Mesendoderm (in vitro differentiated cells): ENCODE results near the gene POLR2L.

Experiments used
- DNase-seq: peaks from one replicate; pipeline ENCODE4 v3.0.0; 2013
- H2AK5ac ChIP-seq: 2 replicates; pipeline ENCODE4 v1.6.1; 2013; ENCODE audit warnings: low read length, inconsistent platforms
- H2BK120ac ChIP-seq: 2 replicates; pipeline ENCODE4 v1.6.1; 2013; ENCODE audit warnings: low read depth, mild to moderate bottlenecking, low read length, moderate library complexity, mixed read lengths
- H2BK15ac ChIP-seq: replicated peaks from 2 replicates; pipeline ENCODE4 v1.6.1; 2013; ENCODE audit warnings: low read depth, mild to moderate bottlenecking, moderate library complexity
- H2BK5ac ChIP-seq: 2 replicates; pipeline ENCODE4 v1.6.1; 2013; ENCODE audit warnings: low read length, inconsistent platforms
- H3K18ac ChIP-seq: 2 replicates; pipeline ENCODE4 v1.6.1; 2013; ENCODE audit warnings: mild to moderate bottlenecking, low read length, mixed read lengths
- H3K23ac ChIP-seq: one replicate; pipeline ENCODE4 v1.6.1; 2013; ENCODE audit warnings: low read length
- H3K27ac ChIP-seq: 2 replicates; pipeline ENCODE4 v1.5.1; 2013; ENCODE audit warnings: low read depth, mild to moderate bottlenecking, inconsistent platforms, low read length, moderate library complexity
- H3K27me3 ChIP-seq: 2 replicates; pipeline ENCODE4 v1.6.1; 2013; ENCODE audit warnings: low read length, control low read depth, mild to moderate bottlenecking, inconsistent platforms; ENCODE audit not compliant: insufficient read depth, poor library complexity
- H3K36me3 ChIP-seq: 2 replicates; pipeline ENCODE4 v1.6.1; 2013; ENCODE audit warnings: low read length, inconsistent platforms; ENCODE audit not compliant: control insufficient read depth, insufficient read depth
- H3K4ac ChIP-seq: one replicate; pipeline ENCODE4 v1.6.1; 2013; ENCODE audit warnings: low read depth, mild to moderate bottlenecking, low read length, moderate library complexity
- H3K4me1 ChIP-seq: 2 replicates; pipeline ENCODE4 v1.6.1; 2013; ENCODE audit warnings: low read depth, low read length, inconsistent platforms; ENCODE audit not compliant: control insufficient read depth
- H3K4me2 ChIP-seq: 2 replicates; pipeline ENCODE4 v1.6.1; 2013; ENCODE audit warnings: low read length
- H3K4me3 ChIP-seq: 2 replicates; pipeline ENCODE4 v1.5.1; 2013; ENCODE audit warnings: mild to moderate bottlenecking, low read length
- H3K56ac ChIP-seq: one replicate; pipeline ENCODE4 v1.6.1; 2013; ENCODE audit warnings: low read length
- H3K79me1 ChIP-seq: 2 replicates; pipeline ENCODE4 v1.6.1; 2013; ENCODE audit warnings: low read length, inconsistent platforms
- H3K79me2 ChIP-seq: 2 replicates; pipeline ENCODE4 v1.6.1; 2013; ENCODE audit warnings: mild to moderate bottlenecking, low read length; ENCODE audit not compliant: control insufficient read depth, insufficient read depth
- H3K9ac ChIP-seq: 2 replicates; pipeline ENCODE4 v1.6.1; 2013; ENCODE audit warnings: low read length, inconsistent platforms
- H4K5ac ChIP-seq: one replicate; pipeline ENCODE4 v1.6.1; 2013; ENCODE audit warnings: low read length
- H4K8ac ChIP-seq: one replicate; pipeline ENCODE4 v1.6.1; 2013; ENCODE audit warnings: low read depth, mild to moderate bottlenecking, control low read depth, low read length, moderate library complexity
- WGBS: extraction: QIAGEN DNeasy Blood & Tissue Kit; methylation state at CpG from one replicate; pipeline ENCODE4 v1.1.7; 2013; ENCODE audit warnings: low lambda C conversion rate, missing lambda C conversion rate; ENCODE audit not compliant: insufficient coverage; ENCODE audit errors: extremely low coverage; 5-methylcytosine and 5-hydroxymethylcytosine counted together

POLR2L gene

DNA sequence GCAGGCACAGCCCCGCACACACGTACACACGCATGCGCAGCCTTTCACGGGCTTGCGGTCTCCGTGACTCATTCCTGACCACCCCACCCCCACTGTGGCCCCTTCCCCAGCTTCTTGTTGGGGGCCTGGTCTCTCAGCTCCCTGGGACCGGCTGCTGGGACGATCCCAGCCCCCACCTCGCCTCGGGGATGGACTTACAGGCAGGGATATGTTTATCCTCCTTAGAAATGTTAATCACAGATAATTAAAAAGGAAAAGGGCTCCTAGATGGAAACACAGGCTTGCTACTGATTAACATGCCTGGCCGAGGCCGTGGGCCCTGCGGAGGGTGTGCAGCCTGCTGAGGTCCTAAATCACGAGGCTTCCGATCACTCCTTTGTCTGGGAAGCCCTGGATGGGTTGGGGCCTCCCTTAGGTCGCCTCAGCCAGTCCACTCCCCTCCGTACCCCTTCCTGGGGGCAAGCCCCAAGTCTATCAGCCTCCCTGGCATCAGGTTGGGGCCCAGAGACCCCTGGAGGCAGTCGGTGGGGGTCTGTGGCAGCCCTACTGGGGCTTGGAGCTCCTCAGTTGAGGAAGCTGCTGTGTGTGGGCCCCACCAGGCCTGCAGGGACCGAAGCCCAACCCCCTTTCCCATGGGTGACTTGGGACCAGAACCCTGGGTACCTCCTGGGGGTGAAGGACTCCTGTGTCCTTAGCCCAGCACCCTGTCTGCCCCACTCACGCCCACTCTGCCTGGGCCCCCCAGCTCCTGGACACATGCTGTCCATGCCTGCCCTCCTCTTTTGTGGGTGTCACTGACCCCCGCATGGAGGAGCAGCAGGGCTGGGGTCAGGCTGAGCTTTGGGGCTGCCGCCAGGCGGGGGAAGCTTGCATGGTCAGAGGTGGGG is 20.9 kb upstream of the POLR2L start:
- no peak overlapping the region for H2BK120ac ChIP-seq
- no peaks in the 10 kb centered on the region for H3K36me3 ChIP-seq
- no peak overlapping the region for H3K56ac ChIP-seq
- DNase-seq = no peak
- no peak overlapping the region for H3K4me2 ChIP-seq
- no peak overlapping the region for H4K8ac ChIP-seq
- no peaks in the 10 kb centered on the region for H3K79me2 ChIP-seq
- no peak overlapping the region for H3K4me3 ChIP-seq
- no peak overlapping the region for H3K23ac ChIP-seq
- H3K18ac ChIP-seq = no peak overlapping the region
- H3K79me1 ChIP-seq = no peaks in the 10 kb centered on the region
- H4K5ac ChIP-seq = no peak overlapping the region
- no peak overlapping the region for H3K9ac ChIP-seq
- H2BK15ac ChIP-seq = no peak overlapping the region
- H3K27me3 ChIP-seq = no peaks in the 10 kb centered on the region
- H3K27ac ChIP-seq = no peak overlapping the region
- H3K4me1 ChIP-seq = no peaks in the 10 kb centered on the region
- H2AK5ac ChIP-seq = no peak overlapping the region
- WGBS = no CpG with 5 or more reads among the region's 24 CpGs
- no peak overlapping the region for H3K4ac ChIP-seq
- H2BK5ac ChIP-seq = no peak overlapping the region

DNA sequence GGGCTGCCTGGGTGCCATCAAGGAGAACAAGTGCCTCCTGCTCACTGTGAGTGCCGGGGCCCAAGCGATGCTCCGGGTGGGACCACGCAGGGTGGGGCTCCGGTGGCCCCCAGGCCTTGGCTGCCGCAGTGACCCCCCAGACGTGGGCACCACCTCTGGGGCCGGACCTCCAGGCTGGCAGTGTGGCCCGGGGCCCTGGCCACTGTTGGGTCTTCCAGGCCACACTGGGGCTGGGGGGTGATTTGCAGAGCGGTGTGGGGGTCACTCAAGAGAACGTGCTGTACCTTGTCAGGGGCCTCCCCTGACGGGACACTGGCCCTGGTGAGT is 20.3 kb upstream of the POLR2L start:
- Histone ChIP-seq H3K56ac (no peak overlapping the region), H2BK120ac (no peak overlapping the region), H2AK5ac (no peak overlapping the region), H4K8ac (no peak overlapping the region), H3K27me3 (no peaks in the 10 kb centered on the region), H3K9ac (no peak overlapping the region), H4K5ac (no peak overlapping the region), H3K27ac (no peak overlapping the region), H3K23ac (no peak overlapping the region), H3K4me2 (no peak overlapping the region), H3K4ac (no peak overlapping the region), H3K79me2 (no peaks in the 10 kb centered on the region), H2BK5ac (no peak overlapping the region), H3K79me1 (no peaks in the 10 kb centered on the region), H2BK15ac (no peak overlapping the region), H3K4me1 (no peaks in the 10 kb centered on the region), H3K36me3 (no peaks in the 10 kb centered on the region), H3K4me3 (no peak overlapping the region), H3K18ac (no peak overlapping the region)
- DNase-seq = no peak
- no CpG with 5 or more reads among the region's 12 CpGs for WGBS

DNA sequence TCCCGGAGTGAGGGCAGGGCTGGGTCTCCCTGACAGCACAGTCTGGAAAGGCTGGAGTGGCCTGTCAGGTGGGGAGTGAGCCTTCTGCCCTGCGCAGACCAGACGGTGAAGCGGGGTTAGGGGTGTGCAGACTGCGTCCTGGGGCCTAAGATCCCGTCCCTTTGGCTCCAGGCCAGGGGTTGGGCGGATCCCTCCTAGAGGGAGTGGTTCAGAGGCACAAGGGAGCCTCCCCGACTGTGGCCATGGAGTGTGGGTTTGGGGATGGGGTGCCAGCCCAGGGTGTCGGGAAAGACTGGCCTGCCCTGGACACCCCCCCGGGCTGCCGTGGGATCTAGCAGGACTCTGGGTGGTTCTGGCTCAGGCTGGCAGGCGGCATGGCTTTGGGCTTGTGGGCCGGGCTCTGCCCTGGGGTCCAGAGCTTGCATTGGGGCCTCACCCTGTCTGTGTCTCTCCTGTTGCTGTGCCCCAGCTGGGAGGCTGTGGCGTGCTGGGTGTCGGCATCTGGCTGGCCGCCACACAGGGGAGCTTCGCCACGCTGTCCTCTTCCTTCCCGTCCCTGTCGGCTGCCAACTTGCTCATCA is 19.8 kb upstream of the POLR2L start:
- DNase-seq = no peak
- Histone ChIP-seq H2AK5ac (no peak overlapping the region), H3K4me2 (no peak overlapping the region), H3K79me2 (no peaks in the 10 kb centered on the region), H3K27me3 (no peaks in the 10 kb centered on the region), H3K27ac (no peak overlapping the region), H4K5ac (no peak overlapping the region), H3K56ac (no peak overlapping the region), H3K4ac (no peak overlapping the region), H3K23ac (no peak overlapping the region), H2BK5ac (no peak overlapping the region), H3K36me3 (no peaks in the 10 kb centered on the region), H2BK120ac (no peak overlapping the region), H3K18ac (no peak overlapping the region), H3K4me3 (no peak overlapping the region), H4K8ac (no peak overlapping the region), H2BK15ac (no peak overlapping the region), H3K79me1 (no peaks in the 10 kb centered on the region), H3K9ac (no peak overlapping the region), H3K4me1 (no peaks in the 10 kb centered on the region)
- WGBS = no CpG with 5 or more reads among the region's 20 CpGs

DNA sequence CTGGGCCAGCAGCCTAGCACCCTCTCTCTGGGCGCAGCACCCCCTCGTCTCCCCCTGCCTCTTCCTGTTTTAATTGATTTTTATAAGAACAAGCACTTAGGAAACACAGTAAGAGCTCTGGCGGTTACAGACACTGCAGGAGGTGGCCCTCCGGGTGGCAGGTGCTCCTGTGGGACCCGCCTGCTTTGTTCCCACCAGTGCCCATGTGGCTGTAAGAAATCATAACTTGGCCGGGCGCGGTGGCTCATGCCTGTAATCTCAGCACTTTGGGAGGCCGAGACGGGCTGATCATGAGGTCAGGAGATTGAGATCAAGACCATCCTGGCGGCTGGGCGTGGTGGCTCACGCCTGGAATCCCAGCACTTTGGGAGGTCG is 18.8 kb upstream of the POLR2L start:
- H4K8ac ChIP-seq = no peak overlapping the region
- no peak overlapping the region for H3K9ac ChIP-seq
- no peak overlapping the region for H2BK120ac ChIP-seq
- H3K4me1 ChIP-seq = no peaks in the 10 kb centered on the region
- no peak overlapping the region for H3K4ac ChIP-seq
- H3K36me3 ChIP-seq = no peaks in the 10 kb centered on the region
- H2BK15ac ChIP-seq = no peak overlapping the region
- no peak overlapping the region for H3K23ac ChIP-seq
- H2BK5ac ChIP-seq = no peak overlapping the region
- WGBS = no CpG with 5 or more reads among the region's 14 CpGs
- no peak overlapping the region for H4K5ac ChIP-seq
- no peak for DNase-seq
- H3K4me3 ChIP-seq = no peak overlapping the region
- no peaks in the 10 kb centered on the region for H3K79me2 ChIP-seq
- no peak overlapping the region for H3K27ac ChIP-seq
- no peaks in the 10 kb centered on the region for H3K79me1 ChIP-seq
- no peak overlapping the region for H3K56ac ChIP-seq
- no peaks in the 10 kb centered on the region for H3K27me3 ChIP-seq
- H3K4me2 ChIP-seq = no peak overlapping the region
- no peak overlapping the region for H2AK5ac ChIP-seq
- no peak overlapping the region for H3K18ac ChIP-seq

- H3K9ac ChIP-seq = no peak overlapping the region
- no peak overlapping the region for H4K8ac ChIP-seq
- no peak overlapping the region for H2BK15ac ChIP-seq
- no CpG with 5 or more reads among the region's 21 CpGs for WGBS
- no peak overlapping the region for H3K56ac ChIP-seq
- H3K4me1 ChIP-seq = no peaks in the 10 kb centered on the region
- no peaks in the 10 kb centered on the region for H3K36me3 ChIP-seq
- no peak overlapping the region for H2BK5ac ChIP-seq
- no peak overlapping the region for H3K4ac ChIP-seq
- H2BK120ac ChIP-seq = no peak overlapping the region
- no peak for DNase-seq
- H3K18ac ChIP-seq = no peak overlapping the region
- H3K4me2 ChIP-seq = no peak overlapping the region
- no peak overlapping the region for H2AK5ac ChIP-seq
- H3K79me2 ChIP-seq = no peaks in the 10 kb centered on the region
- no peaks in the 10 kb centered on the region for H3K27me3 ChIP-seq
- H4K5ac ChIP-seq = no peak overlapping the region
- H3K23ac ChIP-seq = no peak overlapping the region
- no peak overlapping the region for H3K27ac ChIP-seq
- H3K4me3 ChIP-seq = no peak overlapping the region
- H3K79me1 ChIP-seq = no peaks in the 10 kb centered on the region
These were observed 18.1 kb upstream of the POLR2L start for GRCh38 chr11:860234-861104.
